SHP77 (cell line): ENCODE data around the gene SOD3.

Experiments
- DNase-seq, 2 experiments: peaks; one replicate each; lab custom pipeline; 2025; lab: John Stamatoyannopoulos, UW

Gene SOD3

GRCh38 chr4:24794916-24795665 lies at the start of gene SOD3:
SOD3 (plus strand) TSS chr4:24795573; CDS start chr4:24799522, 3,949 bp downstream.
- no peak for DNase-seq

- no peak for DNase-seq
Observed at GRCh38 chr4:24747234-24747975, 48.0 kb upstream of the SOD3 start.

- no peak for DNase-seq
Observed at GRCh38 chr4:24748023-24748422, 47.4 kb upstream of the SOD3 start.

- DNase-seq, result no peak
Observed at GRCh38 chr4:24748758-24749350, 46.5 kb upstream of the SOD3 start.

- DNase-seq, result no peak
Observed at GRCh38 chr4:24750106-24750505, 45.3 kb upstream of the SOD3 start.

GRCh38 chr4:24751926-24752539 lies 43.3 kb upstream of the SOD3 start:
- DNase-seq, result no peak

GRCh38 chr4:24753519-24753918 lies 41.9 kb upstream of the SOD3 start:
- DNase-seq, result no peak

GRCh38 chr4:24754571-24754970 lies 40.8 kb upstream of the SOD3 start:
- no peak for DNase-seq

GRCh38 chr4:24763631-24764297 lies 31.6 kb upstream of the SOD3 start:
- no peak for DNase-seq

- DNase-seq, result no peak
Observed at GRCh38 chr4:24764345-24764744, 31.0 kb upstream of the SOD3 start.

- DNase-seq, result no peak
Observed at GRCh38 chr4:24765376-24765988, 29.9 kb upstream of the SOD3 start.

GRCh38 chr4:24768006-24768405 lies 27.4 kb upstream of the SOD3 start:
- DNase-seq, result no peak

GRCh38 chr4:24768604-24769003 lies 26.8 kb upstream of the SOD3 start:
- DNase-seq, result no peak

- no peak for DNase-seq
Observed at GRCh38 chr4:24769571-24769970, 25.8 kb upstream of the SOD3 start.

GRCh38 chr4:24770032-24770584 lies 25.3 kb upstream of the SOD3 start:
- DNase-seq, result no peak

- DNase-seq, result no peak
Observed at GRCh38 chr4:24770667-24771066, 24.7 kb upstream of the SOD3 start.

GRCh38 chr4:24771241-24771640 lies 24.1 kb upstream of the SOD3 start:
- DNase-seq, result no peak

GRCh38 chr4:24772061-24772705 lies 23.2 kb upstream of the SOD3 start:
- no peak for DNase-seq

- DNase-seq, result no peak
Observed at GRCh38 chr4:24772952-24773351, 22.4 kb upstream of the SOD3 start.

- DNase-seq, result no peak
Observed at GRCh38 chr4:24774452-24774851, 20.9 kb upstream of the SOD3 start.
